H9 (cell line): ENCODE measurements around the gene KCNK1. TPM values are rescaled to one million over a fixed set of nuclear protein-coding genes. Genes with fewer than 3 reads are reported as not detected.

ENCODE experiments used
- DNase-seq: peaks from one replicate; pipeline ENCODE4 v3.0.0-alpha.2; 2017
- H2AFZ ChIP-seq: one replicate; pipeline ENCODE4 v1.6.1; 2013; ENCODE audit warnings: mild to moderate bottlenecking, low read length, control low read depth, moderate library complexity
- H2AK5ac ChIP-seq: 2 replicates; pipeline ENCODE4 v1.6.1; 2013; ENCODE audit warnings: low read length, control low read depth, mixed read lengths; ENCODE audit not compliant: insufficient read length
- H2BK120ac ChIP-seq: one replicate; pipeline ENCODE4 v1.6.1; 2013; ENCODE audit warnings: low read depth, mild to moderate bottlenecking, low read length, control low read depth, inconsistent platforms; ENCODE audit not compliant: poor library complexity, severe bottlenecking
- H2BK12ac ChIP-seq: 2 replicates; pipeline ENCODE4 v1.6.1; 2013; ENCODE audit warnings: low read length, control low read depth, mixed read lengths, low read depth; ENCODE audit not compliant: insufficient read length
- H2BK15ac ChIP-seq: 2 replicates; pipeline ENCODE4 v1.6.1; 2013; ENCODE audit warnings: low read depth, low read length, control low read depth
- H2BK20ac ChIP-seq: one replicate; pipeline ENCODE4 v1.6.1; 2013; ENCODE audit warnings: low read depth, mild to moderate bottlenecking, low read length, control low read depth, inconsistent platforms; ENCODE audit not compliant: poor library complexity, severe bottlenecking
- H2BK5ac ChIP-seq: 2 replicates; pipeline ENCODE4 v1.6.1; 2013; ENCODE audit warnings: low read length, control low read depth, mixed read lengths; ENCODE audit not compliant: insufficient read length
- H3K14ac ChIP-seq: 2 replicates; pipeline ENCODE4 v1.6.1; 2013; ENCODE audit warnings: low read length, control low read depth; ENCODE audit not compliant: insufficient read depth
- H3K18ac ChIP-seq: 2 replicates; pipeline ENCODE4 v1.6.1; 2013; ENCODE audit warnings: low read depth, mild to moderate bottlenecking, mixed read lengths, low read length, control low read depth; ENCODE audit not compliant: insufficient read length
- H3K23ac ChIP-seq: 2 replicates; pipeline ENCODE4 v1.6.1; 2013; ENCODE audit warnings: low read length, control low read depth, mixed read lengths, low read depth; ENCODE audit not compliant: insufficient read length
- H3K23me2 ChIP-seq: 2 replicates; pipeline ENCODE4 v1.6.1; 2013; ENCODE audit warnings: low read depth, mild to moderate bottlenecking, mixed read lengths, low read length, control low read depth; ENCODE audit not compliant: insufficient read length, poor library complexity, severe bottlenecking
- H3K27ac ChIP-seq: 2 replicates; pipeline ENCODE4 v1.5.1; 2013; ENCODE audit warnings: low read length, control low read depth, mixed read lengths, low read depth; ENCODE audit not compliant: insufficient read length
- H3K27me3 ChIP-seq: 2 replicates; pipeline ENCODE4 v1.6.1; 2013; ENCODE audit warnings: low read length, control low read depth, inconsistent platforms; ENCODE audit not compliant: insufficient read depth
- H3K4ac ChIP-seq: 2 replicates; pipeline ENCODE4 v1.6.1; 2013; ENCODE audit warnings: low read depth, mild to moderate bottlenecking, control low read depth, inconsistent platforms, low read length, moderate library complexity
- H3K4me1 ChIP-seq: 2 replicates; pipeline ENCODE4 v1.6.1; 2013; ENCODE audit warnings: low read length, control low read depth, inconsistent platforms; ENCODE audit not compliant: insufficient read depth
- H3K4me2 ChIP-seq: 2 replicates; pipeline ENCODE4 v1.6.1; 2013; ENCODE audit warnings: low read length, control low read depth, mixed read lengths; ENCODE audit not compliant: insufficient read length, insufficient read depth
- H3K56ac ChIP-seq: 2 replicates; pipeline ENCODE4 v1.6.1; 2013; ENCODE audit warnings: low read depth, mild to moderate bottlenecking, mixed read lengths, low read length, control low read depth; ENCODE audit not compliant: insufficient read length
- H3K79me1 ChIP-seq: 2 replicates; pipeline ENCODE4 v1.6.1; 2013; ENCODE audit warnings: low read depth, mild to moderate bottlenecking, moderate library complexity, low read length, control low read depth, inconsistent platforms; ENCODE audit not compliant: insufficient read depth, poor library complexity, severe bottlenecking
- H3K79me2 ChIP-seq: 2 replicates; pipeline ENCODE4 v1.6.1; 2013; ENCODE audit warnings: low read length, control low read depth, inconsistent platforms; ENCODE audit not compliant: insufficient read depth
- H3K9ac ChIP-seq: 2 replicates; pipeline ENCODE4 v1.6.1; 2013; ENCODE audit warnings: low read length, control low read depth, mixed read lengths; ENCODE audit not compliant: insufficient read length; ENCODE audit errors: extremely low read depth
- H3K9me3 ChIP-seq: one replicate; pipeline ENCODE4 v1.6.1; 2013; ENCODE audit warnings: low read depth, low read length, inconsistent platforms; ENCODE audit not compliant: control insufficient read depth
- H3T11ph ChIP-seq: one replicate; pipeline ENCODE4 v1.6.1; 2013; ENCODE audit warnings: mild to moderate bottlenecking, low read length, control low read depth, inconsistent platforms
- H4K20me1 ChIP-seq: one replicate; pipeline ENCODE4 v1.6.1; 2013; ENCODE audit not compliant: control insufficient read depth, insufficient read length, insufficient read depth
- H4K5ac ChIP-seq: 2 replicates; pipeline ENCODE4 v1.6.1; 2013; ENCODE audit warnings: low read depth, mild to moderate bottlenecking, mixed read lengths, low read length, control low read depth; ENCODE audit not compliant: insufficient read length
- H4K8ac ChIP-seq: replicated peaks from 2 replicates; pipeline ENCODE4 v1.6.1; 2013; ENCODE audit warnings: low read length, control low read depth, mixed read lengths, low read depth; ENCODE audit not compliant: insufficient read length
- H4K91ac ChIP-seq: 2 replicates; pipeline ENCODE4 v1.6.1; 2013; ENCODE audit warnings: low read depth, mild to moderate bottlenecking, moderate library complexity, mixed read lengths, low read length, control low read depth; ENCODE audit not compliant: insufficient read length
- H3K27ac Mint-ChIP-seq, 3 experiments: 2 replicates in 2 of 3; 3 replicates in 1 of 3; pipeline ENCODE4 v1.8.0; 2020 to 2021; ENCODE audit warnings: mixed read lengths in 3 of 3, mild to moderate bottlenecking in 1 of 3, moderate library complexity in 1 of 3
- H3K27me3 Mint-ChIP-seq: 2 replicates; pipeline ENCODE4 v1.8.0; 2021; ENCODE audit warnings: low read depth, mild to moderate bottlenecking, moderate library complexity, mixed read lengths
- H3K36me3 Mint-ChIP-seq, 3 experiments: 2 replicates in 2 of 3; 3 replicates in 1 of 3; pipeline ENCODE4 v1.8.0; 2020 to 2021; ENCODE audit warnings: low read depth in 3 of 3, mixed read lengths in 3 of 3; ENCODE audit not compliant: insufficient read depth in 1 of 3
- H3K4me1 Mint-ChIP-seq, 2 experiments: 2 replicates each; pipeline ENCODE4 v1.8.0; 2020; ENCODE audit warnings: mixed read lengths in 2 of 2
- H3K4me3 Mint-ChIP-seq, 2 experiments: 2 replicates in 1 of 2; 3 replicates in 1 of 2; pipeline ENCODE4 v1.8.0; 2020 to 2021; ENCODE audit warnings: mild to moderate bottlenecking in 2 of 2, mixed read lengths in 2 of 2, moderate library complexity in 1 of 2
- H3K9me3 Mint-ChIP-seq, 2 experiments: 2 replicates in 1 of 2; 3 replicates in 1 of 2; pipeline ENCODE4 v1.8.0; 2020; ENCODE audit warnings: mild to moderate bottlenecking in 2 of 2, mixed read lengths in 2 of 2, moderate library complexity in 1 of 2
- CTCF ChIP-seq: fragments of 200-600 bp; sonication (generic); conservative IDR thresholded peaks from 3 replicates; pipeline ENCODE4 v1.8.0; 2021; ENCODE audit warnings: antibody characterized with exemption, mild to moderate bottlenecking
- WGBS: extraction: QIAGEN DNeasy Blood & Tissue Kit; methylation state at CpG from one replicate; pipeline ENCODE4 v1.1.7; 2013; ENCODE audit warnings: missing lambda C conversion rate, low lambda C conversion rate, mixed read lengths; ENCODE audit not compliant: insufficient read length; ENCODE audit errors: extremely low coverage; 5-methylcytosine and 5-hydroxymethylcytosine counted together
- total RNA-seq: library from RNA; stranded (reverse); gene quantifications from 2 replicates; pipeline ENCODE4 v1.2.1, GENCODE V29; 2021

KCNK1 gene
- total RNA-seq, 1 experiment from 2014 or later: 9.9 TPM

- Histone ChIP-seq H3K4me2 (no peak overlapping the region), H2BK20ac (no peak overlapping the region), H3K9me3 (no peaks in the 10 kb centered on the region), H4K20me1 (no peaks in the 10 kb centered on the region), H3K23me2 (no peaks in the 10 kb centered on the region), H3K79me2 (no peaks in the 10 kb centered on the region), H3K56ac (no peak overlapping the region), H2BK5ac (no peak overlapping the region), H3K18ac (no peak overlapping the region), H2AK5ac (no peak overlapping the region), H4K91ac (no peak overlapping the region), H3T11ph (no peak overlapping the region), H2AFZ (no peak overlapping the region), H3K9ac (no peak overlapping the region), H3K79me1 (no peaks in the 10 kb centered on the region), H2BK120ac (no peak overlapping the region), H2BK12ac (no peak overlapping the region), H3K14ac (no peak overlapping the region), H4K8ac (no peak overlapping the region), H3K4ac (no peak overlapping the region), H4K5ac (no peak overlapping the region), H3K27ac (no peak overlapping the region), H3K23ac (no peak overlapping the region), H3K27me3 (no peaks in the 10 kb centered on the region), H2BK15ac (no peak overlapping the region), H3K4me1 (no peaks in the 10 kb centered on the region)
- no CpG with 5 or more reads among the region's 4 CpGs for WGBS
- Mint-ChIP-seq H3K9me3 (peaks cover 1 to 7% of the 10 kb centered on the region in 2 experiments; a peak in 4 of 5 replicates), H3K27ac (no peak overlapping the region), H3K4me3 (no peak overlapping the region), H3K36me3 (no peaks in the 10 kb centered on the region; a peak in 2 of 7 replicates), H3K4me1 (peaks cover 8 to 13% of the 10 kb centered on the region in 2 experiments), H3K27me3 (peaks cover 15% of the 10 kb centered on the region)
- DNase-seq: no peak
- no peak for TF ChIP-seq CTCF
Observed at GRCh38 chr1:233584376-233584775, 29.5 kb upstream of the KCNK1 start.
